CD4-positive, alpha-beta memory T cell (primary cell): ENCODE measurements around the gene SETD3. TPM values are rescaled to one million over a fixed set of nuclear protein-coding genes. Genes with fewer than 3 reads are reported as not detected.

ENCODE experiments used
- CTCF ChIA-PET: fragments of 350-600 bp; sonication (Branson Sonifier 250); formaldehyde crosslinking; loops from one replicate; lab custom pipeline; 2021; ENCODE audit warnings: inconsistent platforms; ENCODE audit not compliant: partially characterized antibody; lab: Charles Lee
- POLR2A ChIA-PET: fragments of 350-600 bp; sonication (Branson Sonifier 250); formaldehyde crosslinking; loops from one replicate; lab custom pipeline; 2021; ENCODE audit not compliant: partially characterized antibody; lab: Charles Lee
- DNase-seq, 5 donors: peaks; one replicate each; pipeline versions ENCODE4 v3.0.0 to v3.0.0-alpha.2; 2020 to 2022; ENCODE audit warnings: mixed read lengths in 1 of 5
- H3K27ac ChIP-seq: one replicate; pipeline ENCODE4 v1.7.0; 2013; ENCODE audit warnings: low read depth, low read length
- H3K27me3 ChIP-seq: 2 replicates; pipeline ENCODE4 v1.7.0; 2013; ENCODE audit warnings: mild to moderate bottlenecking, low read length, moderate library complexity; ENCODE audit not compliant: insufficient read depth
- H3K36me3 ChIP-seq: 2 replicates; pipeline ENCODE4 v1.7.0; 2013; ENCODE audit warnings: mild to moderate bottlenecking, low read length, moderate library complexity; ENCODE audit not compliant: insufficient read depth
- H3K4me1 ChIP-seq: 2 replicates; pipeline ENCODE4 v1.7.0; 2013; ENCODE audit warnings: mild to moderate bottlenecking, low read length, moderate library complexity; ENCODE audit not compliant: insufficient read depth
- H3K4me3 ChIP-seq, 2 donors: one replicate each; pipeline ENCODE4 v1.7.0; 2013; ENCODE audit warnings: low read length in 2 of 2, mild to moderate bottlenecking in 1 of 2
- H3K9me3 ChIP-seq, 2 donors: one replicate each; pipeline ENCODE4 v1.7.0; 2013; ENCODE audit warnings: low read length in 2 of 2, control low read depth in 1 of 2; ENCODE audit not compliant: control insufficient read depth in 1 of 2
- H3K27ac Mint-ChIP-seq, 7 donors: one replicate each; pipeline ENCODE4 v1.8.0; 2020 to 2021; ENCODE audit warnings: mixed read lengths in 7 of 7, mild to moderate bottlenecking in 6 of 7, inconsistent platforms in 3 of 7, moderate library complexity in 3 of 7
- H3K27me3 Mint-ChIP-seq, 2 donors: one replicate each; pipeline ENCODE4 v1.8.0; 2020 to 2021; ENCODE audit warnings: mixed read lengths in 2 of 2
- H3K36me3 Mint-ChIP-seq, 2 donors: one replicate each; pipeline ENCODE4 v1.8.0; 2020 to 2021; ENCODE audit warnings: mixed read lengths in 2 of 2, inconsistent platforms in 1 of 2, mild to moderate bottlenecking in 1 of 2
- H3K4me1 Mint-ChIP-seq, 4 donors: one replicate each; pipeline ENCODE4 v1.8.0; 2020 to 2021; ENCODE audit warnings: mixed read lengths in 4 of 4, mild to moderate bottlenecking in 1 of 4
- H3K4me3 Mint-ChIP-seq, 8 donors: one replicate each; pipeline ENCODE4 v1.8.0; 2020 to 2021; ENCODE audit warnings: mixed read lengths in 8 of 8, mild to moderate bottlenecking in 7 of 8, moderate library complexity in 6 of 8, inconsistent platforms in 3 of 8
- H3K9me3 Mint-ChIP-seq, 8 donors: one replicate each; pipeline ENCODE4 v1.8.0; 2020 to 2021; ENCODE audit warnings: mixed read lengths in 8 of 8, mild to moderate bottlenecking in 5 of 8, inconsistent platforms in 3 of 8, moderate library complexity in 1 of 8
- intact Hi-C: fragments of 100-400 bp; cut with micrococcal nuclease; formaldehyde crosslinking; loops from one replicate; pipeline ENCODE4 v1.15.1; 2023
- polyA plus RNA-seq, 2 donors: library from polyadenylated mRNA; unstranded; fragments of 300-500 nt; fragmentation: Illumina TruSeq; gene quantifications; one replicate each; pipeline ENCODE4 v1.2.3, GENCODE V29; 2021
- total RNA-seq, 2 experiments: library from RNA; stranded (reverse); gene quantifications; one replicate each; pipeline ENCODE4 v1.2.3, GENCODE V29; 2021

Gene SETD3
- total and polyA plus RNA-seq, 4 experiments from 2014 or later = 37.4 to 66.9 (median 55.8) TPM

GRCh38 chr14:99380991-99381687 lies 99.5 kb downstream of the SETD3 start:
- POLR2A ChIA-PET = interaction anchor here (0.6 kb wide), 1 partner anchor 102 kb away, joined by 3 read pairs; no protein-coding TSS in a partner anchor
- Mint-ChIP-seq H3K4me3 (no peak overlapping the region), H3K4me1 (peaks cover 0 to 3% (median 0%) of the 10 kb centered on the region in 4 donors), H3K27me3 (peaks cover 26 to 27% of the 10 kb centered on the region in 2 donors), H3K36me3 (no peaks in the 10 kb centered on the region), H3K9me3 (peaks cover 0 to 5% (median 0%) of the 10 kb centered on the region in 8 donors), H3K27ac (peak overlapping the region in 1 of 7 donors; percentile 29)
- no peaks in the 10 kb centered on the region for H3K36me3 ChIP-seq
- CTCF ChIA-PET = interaction anchor here (4.9 kb wide), 1 partner anchor 12 kb away, joined by 23 read pairs; no protein-coding TSS in a partner anchor
- H3K9me3 ChIP-seq = no peaks in the 10 kb centered on the region
- no peak overlapping the region for H3K27ac ChIP-seq
- no peaks in the 10 kb centered on the region for H3K27me3 ChIP-seq
- no peak for DNase-seq
- no peaks in the 10 kb centered on the region for H3K4me1 ChIP-seq
- no peak overlapping the region for H3K4me3 ChIP-seq
- intact Hi-C loops = no loop called here

GRCh38 chr14:99380402-99380801 lies 100.3 kb downstream of the SETD3 start:
- intact Hi-C loops = no loop called here
- Histone ChIP-seq H3K27ac (no peak overlapping the region), H3K9me3 (no peaks in the 10 kb centered on the region), H3K36me3 (no peaks in the 10 kb centered on the region), H3K4me1 (no peaks in the 10 kb centered on the region), H3K4me3 (no peak overlapping the region), H3K27me3 (no peaks in the 10 kb centered on the region)
- H3K9me3 Mint-ChIP-seq = peaks cover 0 to 5% (median 0%) of the 10 kb centered on the region in 8 donors
- CTCF ChIA-PET = interaction anchor here (1.0 to 4.9 kb wide), 3 partner anchors 8 to 14 kb away, joined by 3 to 23 read pairs (median 4); no protein-coding TSS in a partner anchor
- peak overlapping the region in 1 of 7 donors; percentile 5 for H3K27ac Mint-ChIP-seq
- H3K4me1 Mint-ChIP-seq = peaks cover 0 to 3% (median 0%) of the 10 kb centered on the region in 4 donors
- H3K4me3 Mint-ChIP-seq = no peak overlapping the region
- peaks cover 25 to 27% of the 10 kb centered on the region in 2 donors for H3K27me3 Mint-ChIP-seq
- H3K36me3 Mint-ChIP-seq = no peaks in the 10 kb centered on the region
- DNase-seq = no peak
- POLR2A ChIA-PET = no interaction called here

- Histone ChIP-seq H3K27me3 (no peaks in the 10 kb centered on the region), H3K27ac (no peak overlapping the region), H3K9me3 (no peaks in the 10 kb centered on the region), H3K4me3 (no peak overlapping the region), H3K4me1 (no peaks in the 10 kb centered on the region), H3K36me3 (no peaks in the 10 kb centered on the region)
- Mint-ChIP-seq H3K4me3 (no peak overlapping the region), H3K4me1 (peaks cover 0 to 3% (median 0%) of the 10 kb centered on the region in 4 donors), H3K9me3 (peaks cover 0 to 5% (median 0%) of the 10 kb centered on the region in 8 donors), H3K36me3 (no peaks in the 10 kb centered on the region), H3K27me3 (peaks cover 17 to 19% of the 10 kb centered on the region in 2 donors), H3K27ac (no peak overlapping the region)
- POLR2A ChIA-PET = no interaction called here
- DNase-seq = no peak
- CTCF ChIA-PET = interaction anchor here (0.9 kb wide), 1 partner anchor 14 kb away, joined by 6 read pairs; no protein-coding TSS in a partner anchor
- intact Hi-C loops = no loop called here
Measured at GRCh38 chr14:99378782-99379214, 101.9 kb downstream of the SETD3 start.

GRCh38 chr14:99377951-99378350 lies 102.7 kb downstream of the SETD3 start:
- Mint-ChIP-seq H3K27ac (no peak overlapping the region), H3K36me3 (no peaks in the 10 kb centered on the region), H3K4me1 (peaks cover 0 to 3% (median 0%) of the 10 kb centered on the region in 4 donors), H3K9me3 (peaks cover 0 to 5% (median 0%) of the 10 kb centered on the region in 8 donors), H3K27me3 (peaks cover 18 to 19% of the 10 kb centered on the region in 2 donors), H3K4me3 (no peak overlapping the region)
- no peak for DNase-seq
- ChIA-PET POLR2A (no interaction called here), CTCF (interaction anchor here (0.9 kb wide), 1 partner anchor 15 kb away, joined by 6 read pairs; no protein-coding TSS in a partner anchor)
- no peaks in the 10 kb centered on the region for H3K27me3 ChIP-seq
- intact Hi-C loops = no loop called here
- no peaks in the 10 kb centered on the region for H3K9me3 ChIP-seq
- no peaks in the 10 kb centered on the region for H3K36me3 ChIP-seq
- no peak overlapping the region for H3K4me3 ChIP-seq
- H3K27ac ChIP-seq = no peak overlapping the region
- no peaks in the 10 kb centered on the region for H3K4me1 ChIP-seq

- H3K4me3 ChIP-seq = no peak overlapping the region
- H3K4me1 ChIP-seq = no peaks in the 10 kb centered on the region
- Mint-ChIP-seq H3K27ac (no peak overlapping the region), H3K27me3 (peaks cover 12 to 14% of the 10 kb centered on the region in 2 donors), H3K9me3 (peaks cover 0 to 5% (median 2%) of the 10 kb centered on the region in 8 donors), H3K36me3 (no peaks in the 10 kb centered on the region), H3K4me1 (no peaks in the 10 kb centered on the region), H3K4me3 (no peak overlapping the region)
- no peaks in the 10 kb centered on the region for H3K36me3 ChIP-seq
- intact Hi-C loops = no loop called here
- no peak for DNase-seq
- H3K27ac ChIP-seq = no peak overlapping the region
- no peaks in the 10 kb centered on the region for H3K9me3 ChIP-seq
- H3K27me3 ChIP-seq = no peaks in the 10 kb centered on the region
- POLR2A ChIA-PET = no interaction called here
- CTCF ChIA-PET = interaction anchor here (1.0 kb wide), 1 partner anchor 18 kb away, joined by 3 read pairs; no protein-coding TSS in a partner anchor
Measured at GRCh38 chr14:99374964-99375363, 105.7 kb downstream of the SETD3 start.

GRCh38 chr14:99363616-99364290 lies 116.9 kb downstream of the SETD3 start:
- CTCF ChIA-PET = no interaction called here
- H3K27ac ChIP-seq = no peak overlapping the region
- no peaks in the 10 kb centered on the region for H3K4me1 Mint-ChIP-seq
- no peaks in the 10 kb centered on the region for H3K27me3 ChIP-seq
- no peaks in the 10 kb centered on the region for H3K36me3 Mint-ChIP-seq
- H3K27ac Mint-ChIP-seq = no peak overlapping the region
- no peak overlapping the region for H3K4me3 ChIP-seq
- POLR2A ChIA-PET = no interaction called here
- H3K9me3 Mint-ChIP-seq = no peaks in the 10 kb centered on the region
- H3K36me3 ChIP-seq = no peaks in the 10 kb centered on the region
- intact Hi-C loops = no loop called here
- H3K27me3 Mint-ChIP-seq = no peaks in the 10 kb centered on the region
- no peaks in the 10 kb centered on the region for H3K9me3 ChIP-seq
- H3K4me1 ChIP-seq = no peaks in the 10 kb centered on the region
- no peak overlapping the region for H3K4me3 Mint-ChIP-seq
- no peak for DNase-seq

GRCh38 chr14:99363051-99363450 lies 117.6 kb downstream of the SETD3 start:
- H3K4me3 ChIP-seq = no peak overlapping the region
- CTCF ChIA-PET = no interaction called here
- H3K9me3 ChIP-seq = no peaks in the 10 kb centered on the region
- no peaks in the 10 kb centered on the region for H3K27me3 ChIP-seq
- no peaks in the 10 kb centered on the region for H3K4me1 Mint-ChIP-seq
- no peaks in the 10 kb centered on the region for H3K27me3 Mint-ChIP-seq
- no peak overlapping the region for H3K4me3 Mint-ChIP-seq
- POLR2A ChIA-PET = no interaction called here
- no peaks in the 10 kb centered on the region for H3K9me3 Mint-ChIP-seq
- no peaks in the 10 kb centered on the region for H3K4me1 ChIP-seq
- no peak overlapping the region for H3K27ac ChIP-seq
- no peaks in the 10 kb centered on the region for H3K36me3 ChIP-seq
- intact Hi-C loops = no loop called here
- no peaks in the 10 kb centered on the region for H3K36me3 Mint-ChIP-seq
- no peak overlapping the region for H3K27ac Mint-ChIP-seq
- no peak for DNase-seq
